HepG2 (cell line): ENCODE measurements around the gene FBRSL1. TPM values are rescaled to one million over a fixed set of nuclear protein-coding genes. Genes with fewer than 3 reads are reported as not detected.

Experiments
- ATAC-seq: fragments of 200-7000 bp; cut with Tn5 transposase; 3 replicates; pipeline ENCODE4 v1.9.1; 2020; ENCODE audit warnings: mild to moderate bottlenecking, moderate library complexity
- BruUV-seq: library from RNA; stranded (reverse); fragments of 400-500 nt; replicated peaks from 2 replicates; lab custom pipeline; 2021; lab: Mats Ljungman, UMichigan
- CTCF ChIA-PET: fragments of 300-600 bp; formaldehyde crosslinking; extraction: SDS; loops from one replicate; lab custom pipeline; 2021; ENCODE audit warnings: low total read pairs, inconsistent platforms, low intra/inter-chr PET ratio; lab: Yijun Ruan, JAX
- POLR2A ChIA-PET: fragments of 350-600 bp; sonication (Branson Sonifier 250); formaldehyde crosslinking; loops from one replicate; lab custom pipeline; 2020; ENCODE audit warnings: antibody characterized with exemption, inconsistent platforms; lab: Yijun Ruan, JAX
- DNase-seq: peaks from one replicate; pipeline ENCODE4 v3.0.0-alpha.2; 2015; ENCODE audit warnings: low spot score
- FAIRE-seq: peaks from 3 replicates; lab custom pipeline; 2011; peaks lifted over from hg19 to GRCh38; lab: Jason Lieb, UNC
- H2AFZ ChIP-seq: one replicate; pipeline ENCODE4 v1.6.1; 2011; ENCODE audit warnings: low read length, inconsistent platforms
- H3K27ac ChIP-seq: fragments of 300-600 bp; 3 replicates; pipeline ENCODE4 v1.8.0; 2011; ENCODE audit warnings: mixed run types, mild to moderate bottlenecking, mixed read lengths, low read length, inconsistent platforms; ENCODE audit not compliant: insufficient read depth; ENCODE audit errors: extremely low read length
- H3K27me3 ChIP-seq, 2 experiments: fragments of 200-600 bp in 1 of 2; 2 replicates in 1 of 2; 3 replicates in 1 of 2; pipeline versions ENCODE4 v1.6.0 to v1.8.0; 2011; ENCODE audit warnings: low read length in 2 of 2, mild to moderate bottlenecking in 2 of 2, moderate library complexity in 2 of 2, inconsistent platforms in 1 of 2; ENCODE audit not compliant: insufficient read depth in 2 of 2, control insufficient read depth in 1 of 2
- H3K36me3 ChIP-seq, 2 experiments: fragments of 200-600 bp in 1 of 2; replicated peaks in 1 of 2; 2 replicates in 1 of 2; 3 replicates in 1 of 2; pipeline versions ENCODE4 v1.5.1 to v1.8.0; 2011; ENCODE audit warnings: low read length in 2 of 2, inconsistent platforms in 1 of 2; ENCODE audit not compliant: insufficient read depth in 2 of 2, control insufficient read depth in 1 of 2
- H3K4me1 ChIP-seq: 2 replicates; pipeline ENCODE4 v1.5.1; 2012; ENCODE audit warnings: low read length, inconsistent platforms; ENCODE audit not compliant: insufficient read depth
- H3K4me2 ChIP-seq: 2 replicates; pipeline ENCODE4 v1.6.0; 2011; ENCODE audit warnings: low read depth, low read length, inconsistent platforms
- H3K4me3 ChIP-seq, 3 experiments: fragments of 200-600 bp in 1 of 3; sonication (generic), shearing (Covaris generic) in 1 of 3; replicated peaks in 1 of 3; 2 replicates each; pipeline ENCODE4 v1.5.1; 2011 to 2016; ENCODE audit warnings: low read length in 3 of 3, inconsistent platforms in 2 of 3, low read depth in 2 of 3, mild to moderate bottlenecking in 2 of 3, control low read depth in 1 of 3, mixed read lengths in 1 of 3; ENCODE audit not compliant: insufficient read depth in 1 of 3
- H3K79me2 ChIP-seq: one replicate; pipeline ENCODE4 v1.6.1; 2011; ENCODE audit warnings: low read length, inconsistent platforms; ENCODE audit not compliant: insufficient read depth
- H3K9ac ChIP-seq: 2 replicates; pipeline ENCODE4 v1.6.0; 2011; ENCODE audit warnings: mild to moderate bottlenecking, low read depth, low read length, inconsistent platforms; ENCODE audit not compliant: insufficient read depth
- H3K9me3 ChIP-seq: 2 replicates; pipeline ENCODE4 v1.5.1; 2012; ENCODE audit warnings: mild to moderate bottlenecking, low read length
- H4K20me1 ChIP-seq: 2 replicates; pipeline ENCODE4 v1.6.0; 2011; ENCODE audit warnings: inconsistent platforms, mild to moderate bottlenecking, low read length, moderate library complexity; ENCODE audit not compliant: insufficient read depth
- RBFOX2 ChIP-seq: fragments of 200-400 bp; formaldehyde crosslinking; IDR thresholded peaks from 2 replicates; pipeline ENCODE4 v1.6.1; 2017; ENCODE audit warnings: low read depth, mild to moderate bottlenecking, low read length
- ZNF768 ChIP-seq: sonication (generic); formaldehyde crosslinking; IDR thresholded peaks from 2 replicates; pipeline ENCODE4 v1.4.0; 2020; ENCODE audit warnings: missing genetic modification reagents
- WGBS: methylation state at CpG from one replicate; pipeline ENCODE4 v1.1.6; 2017; ENCODE audit warnings: low lambda C conversion rate; 5-methylcytosine and 5-hydroxymethylcytosine counted together
- in situ Hi-C: cut with HindIII; loops from 2 replicates; pipeline ENCODE4 v1.10.0; 2017; ENCODE audit warnings: low pct_unique_long_range_greater_than_20kb; ENCODE audit not compliant: extremely low pct_ligation_motif_present
- intact Hi-C: fragments of 100-400 bp; cut with micrococcal nuclease; formaldehyde crosslinking; loops from one replicate; pipeline ENCODE4 v1.10.0; 2022; ENCODE audit not compliant: unreplicated experiment
- polyA plus RNA-seq, 8 experiments: library from polyadenylated mRNA; depleted of rRNA in 3 of 8; stranded (reverse) in 7 of 8; unstranded in 1 of 8; fragments of >200 nt; fragmentation: Illumina TruSeq in 4 of 8; extraction: Trizol in 4 of 8; gene quantifications; 2 replicates each; pipeline versions ENCODE4 v1.2.1 to v1.2.3, GENCODE V29; 2011 to 2016; ENCODE audit warnings: low read depth in 4 of 8, missing spikeins in 1 of 8, mixed read lengths in 1 of 8; ENCODE audit not compliant: insufficient read depth in 1 of 8
- total RNA-seq, 5 experiments: library from RNA; depleted of rRNA; stranded (reverse); fragments of >200 nt; fragmentation: Illumina TruSeq; extraction: Trizol; gene quantifications; 2 replicates each; pipeline ENCODE4 v1.2.3, GENCODE V29; 2016; ENCODE audit warnings: low read depth in 1 of 5
- TF ChIP-seq, protein P1 (sequence below): sonication (generic); formaldehyde crosslinking; IDR thresholded peaks from 2 replicates; pipeline ENCODE4 v1.4.0; 2020; ENCODE audit warnings: missing genetic modification reagents

FBRSL1 gene
- total and polyA plus RNA-seq, 2 of the 13 experiments (the other 11 are each of a cell fraction or from before 2014, with no cell fraction given): 3.6 to 7.9 TPM

- TF ChIP-seq, protein P1, sequence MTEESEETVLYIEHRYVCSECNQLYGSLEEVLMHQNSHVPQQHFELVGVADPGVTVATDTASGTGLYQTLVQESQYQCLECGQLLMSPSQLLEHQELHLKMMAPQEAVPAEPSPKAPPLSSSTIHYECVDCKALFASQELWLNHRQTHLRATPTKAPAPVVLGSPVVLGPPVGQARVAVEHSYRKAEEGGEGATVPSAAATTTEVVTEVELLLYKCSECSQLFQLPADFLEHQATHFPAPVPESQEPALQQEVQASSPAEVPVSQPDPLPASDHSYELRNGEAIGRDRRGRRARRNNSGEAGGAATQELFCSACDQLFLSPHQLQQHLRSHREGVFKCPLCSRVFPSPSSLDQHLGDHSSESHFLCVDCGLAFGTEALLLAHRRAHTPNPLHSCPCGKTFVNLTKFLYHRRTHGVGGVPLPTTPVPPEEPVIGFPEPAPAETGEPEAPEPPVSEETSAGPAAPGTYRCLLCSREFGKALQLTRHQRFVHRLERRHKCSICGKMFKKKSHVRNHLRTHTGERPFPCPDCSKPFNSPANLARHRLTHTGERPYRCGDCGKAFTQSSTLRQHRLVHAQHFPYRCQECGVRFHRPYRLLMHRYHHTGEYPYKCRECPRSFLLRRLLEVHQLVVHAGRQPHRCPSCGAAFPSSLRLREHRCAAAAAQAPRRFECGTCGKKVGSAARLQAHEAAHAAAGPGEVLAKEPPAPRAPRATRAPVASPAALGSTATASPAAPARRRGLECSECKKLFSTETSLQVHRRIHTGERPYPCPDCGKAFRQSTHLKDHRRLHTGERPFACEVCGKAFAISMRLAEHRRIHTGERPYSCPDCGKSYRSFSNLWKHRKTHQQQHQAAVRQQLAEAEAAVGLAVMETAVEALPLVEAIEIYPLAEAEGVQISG (CRISPR knock-in tag): no peak
- TF ChIP-seq RBFOX2: no peak
- TF ChIP-seq ZNF768: 0 out of 2 replicates have a peak, but pooled peaks have one; percentile 15
- TF ChIP-seq, all 625 proteins: peak for 1
- DNase-seq: no peak
- H3K79me2 ChIP-seq: peaks cover 5% of the 10 kb centered on the region
- H2AFZ ChIP-seq: no peak overlapping the region
- no peak overlapping the region for H3K27ac ChIP-seq
- no TSS peak for BruUV-seq
- no peak for FAIRE-seq
- no peaks in the 10 kb centered on the region for H3K9me3 ChIP-seq
- ATAC-seq: no peak
- ChIA-PET POLR2A (no interaction called here), CTCF (no interaction called here)
- H3K4me3 ChIP-seq: no peak overlapping the region
- in situ Hi-C loops (loop anchor here (5.0 kb wide), 1 partner anchor 140 kb away; no protein-coding TSS in a partner anchor), intact Hi-C loops (no loop called here)
- 79% methylated on average over 14 of the region's 19 CpGs for WGBS
- no peak overlapping the region for H3K4me2 ChIP-seq
- no peak overlapping the region for H3K9ac ChIP-seq
- H3K27me3 ChIP-seq: no peaks in the 10 kb centered on the region
- peaks cover 33% of the 10 kb centered on the region for H3K4me1 ChIP-seq
- H4K20me1 ChIP-seq: peaks cover 11% of the 10 kb centered on the region; the same call in 1 of the 2 replicates
- no peaks in the 10 kb centered on the region for H3K36me3 ChIP-seq
Observed at GRCh38 chr12:132557291-132558015, 67.5 kb downstream of the FBRSL1 start.
